HG03064 (cell line): ENCODE results near the gene BAZ2B.
"Not testable (repeated sequence)": the region's sequence is repeated elsewhere in the genome, so short reads cannot be mapped to it uniquely, and the experiment has no call there.

Source experiments
- ATAC-seq: cut with Tn5 transposase; IDR thresholded peaks from one replicate; pipeline ENCODE4 v1.9.1; 2021; ENCODE audit warnings: low read depth; ENCODE audit not compliant: unreplicated experiment

The BAZ2B gene, protein sequence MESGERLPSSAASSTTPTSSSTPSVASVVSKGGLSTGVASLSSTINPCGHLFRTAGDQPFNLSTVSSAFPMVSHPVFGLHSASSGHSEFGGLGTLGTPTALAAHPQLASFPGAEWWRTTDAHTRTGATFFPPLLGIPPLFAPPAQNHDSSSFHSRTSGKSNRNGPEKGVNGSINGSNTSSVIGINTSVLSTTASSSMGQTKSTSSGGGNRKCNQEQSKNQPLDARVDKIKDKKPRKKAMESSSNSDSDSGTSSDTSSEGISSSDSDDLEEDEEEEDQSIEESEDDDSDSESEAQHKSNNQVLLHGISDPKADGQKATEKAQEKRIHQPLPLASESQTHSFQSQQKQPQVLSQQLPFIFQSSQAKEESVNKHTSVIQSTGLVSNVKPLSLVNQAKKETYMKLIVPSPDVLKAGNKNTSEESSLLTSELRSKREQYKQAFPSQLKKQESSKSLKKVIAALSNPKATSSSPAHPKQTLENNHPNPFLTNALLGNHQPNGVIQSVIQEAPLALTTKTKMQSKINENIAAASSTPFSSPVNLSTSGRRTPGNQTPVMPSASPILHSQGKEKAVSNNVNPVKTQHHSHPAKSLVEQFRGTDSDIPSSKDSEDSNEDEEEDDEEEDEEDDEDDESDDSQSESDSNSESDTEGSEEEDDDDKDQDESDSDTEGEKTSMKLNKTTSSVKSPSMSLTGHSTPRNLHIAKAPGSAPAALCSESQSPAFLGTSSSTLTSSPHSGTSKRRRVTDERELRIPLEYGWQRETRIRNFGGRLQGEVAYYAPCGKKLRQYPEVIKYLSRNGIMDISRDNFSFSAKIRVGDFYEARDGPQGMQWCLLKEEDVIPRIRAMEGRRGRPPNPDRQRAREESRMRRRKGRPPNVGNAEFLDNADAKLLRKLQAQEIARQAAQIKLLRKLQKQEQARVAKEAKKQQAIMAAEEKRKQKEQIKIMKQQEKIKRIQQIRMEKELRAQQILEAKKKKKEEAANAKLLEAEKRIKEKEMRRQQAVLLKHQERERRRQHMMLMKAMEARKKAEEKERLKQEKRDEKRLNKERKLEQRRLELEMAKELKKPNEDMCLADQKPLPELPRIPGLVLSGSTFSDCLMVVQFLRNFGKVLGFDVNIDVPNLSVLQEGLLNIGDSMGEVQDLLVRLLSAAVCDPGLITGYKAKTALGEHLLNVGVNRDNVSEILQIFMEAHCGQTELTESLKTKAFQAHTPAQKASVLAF (N-terminal part only)

DNA sequence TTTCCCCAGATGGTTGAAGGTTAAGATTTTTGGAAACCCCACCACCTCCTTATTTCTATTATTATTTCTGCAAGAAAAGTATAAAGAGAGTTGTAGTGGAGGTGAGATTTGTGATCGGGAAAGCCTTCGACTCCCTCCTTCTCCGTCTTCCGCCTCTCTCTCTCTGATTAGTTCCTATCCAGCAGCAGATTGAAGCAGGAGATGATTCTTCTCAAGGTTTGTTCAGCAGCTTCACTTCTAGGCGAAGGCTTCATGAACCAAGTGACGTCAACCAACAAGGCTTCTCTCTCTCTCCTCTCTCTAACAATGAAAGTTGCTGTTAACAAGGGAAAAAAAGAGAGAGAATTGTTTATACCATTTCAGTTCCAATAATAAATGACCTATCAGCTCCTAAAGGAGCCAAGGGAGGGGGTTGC, at the start of gene BAZ2B:
Gene BAZ2B, minus strand, starts transcription at position 263 of the 416 bp plus-strand sequence. CDS start 137,829 bp downstream, outside the sequence.
- no peak for ATAC-seq

DNA sequence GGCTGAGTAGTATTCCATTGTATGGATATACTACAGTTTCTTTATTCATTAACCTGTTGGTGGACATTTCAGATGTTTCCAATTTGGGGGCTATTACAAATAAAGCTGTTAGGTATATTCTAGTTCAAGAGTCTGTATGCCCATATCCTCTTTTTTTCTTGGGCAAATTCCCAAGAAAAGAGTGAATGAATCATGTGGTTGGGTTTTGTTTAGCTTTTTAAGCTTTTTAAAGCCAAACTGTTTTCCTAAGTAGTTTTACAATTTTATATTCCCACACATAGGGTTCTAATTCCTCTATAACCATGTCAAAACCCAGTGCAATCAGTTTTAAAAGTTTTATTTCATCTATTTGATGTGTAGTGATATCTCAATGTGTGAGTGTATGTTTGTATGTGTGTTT, 44.9 kb upstream of the BAZ2B start:
- ATAC-seq = no peak

DNA sequence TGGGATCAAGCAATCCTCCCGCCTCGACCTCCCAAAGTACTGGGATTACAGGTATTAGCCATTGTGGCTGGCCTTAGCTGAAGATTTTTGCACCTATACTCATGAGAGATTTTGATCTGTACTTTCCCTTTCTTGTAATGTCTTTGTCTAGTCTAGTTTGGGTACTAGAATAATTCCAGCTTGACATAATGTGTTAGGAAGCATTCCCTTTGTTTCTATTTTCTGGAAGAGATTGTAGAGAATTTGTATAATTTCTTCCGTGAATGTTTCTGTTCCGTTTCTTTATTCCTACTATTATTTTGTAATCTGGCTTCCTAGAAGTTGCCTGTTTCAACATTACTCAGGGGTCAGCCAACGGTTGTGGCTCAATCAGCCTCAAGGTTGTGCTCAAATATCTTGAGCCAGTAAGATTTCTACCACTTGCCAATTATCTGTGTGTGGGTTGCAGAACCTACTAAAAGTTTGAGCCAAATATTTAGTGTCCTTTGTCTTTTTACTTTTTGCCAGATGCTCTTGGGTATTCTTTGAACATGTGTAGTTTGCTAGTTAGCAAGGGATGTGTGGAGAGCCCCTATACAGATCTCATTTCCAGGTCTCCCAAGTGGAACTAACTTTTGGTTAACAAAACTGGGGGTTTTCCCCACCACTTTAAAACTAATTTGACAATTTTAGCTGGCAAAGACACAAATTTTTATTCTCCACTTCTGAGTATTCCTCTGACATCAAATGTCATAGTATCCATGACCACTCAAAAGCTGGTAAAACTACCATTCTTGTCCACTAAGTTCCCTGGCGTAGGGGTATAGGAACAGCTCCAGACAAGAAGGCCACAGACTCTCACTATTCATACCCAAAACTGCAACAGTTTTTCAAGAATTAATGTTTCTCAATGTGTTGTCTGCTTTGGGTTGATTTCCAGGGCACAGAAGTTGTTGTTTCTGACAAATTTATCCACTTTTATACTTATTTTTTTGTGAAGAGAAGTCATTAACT, 42.8 kb upstream of the BAZ2B start:
- no peak for ATAC-seq

DNA sequence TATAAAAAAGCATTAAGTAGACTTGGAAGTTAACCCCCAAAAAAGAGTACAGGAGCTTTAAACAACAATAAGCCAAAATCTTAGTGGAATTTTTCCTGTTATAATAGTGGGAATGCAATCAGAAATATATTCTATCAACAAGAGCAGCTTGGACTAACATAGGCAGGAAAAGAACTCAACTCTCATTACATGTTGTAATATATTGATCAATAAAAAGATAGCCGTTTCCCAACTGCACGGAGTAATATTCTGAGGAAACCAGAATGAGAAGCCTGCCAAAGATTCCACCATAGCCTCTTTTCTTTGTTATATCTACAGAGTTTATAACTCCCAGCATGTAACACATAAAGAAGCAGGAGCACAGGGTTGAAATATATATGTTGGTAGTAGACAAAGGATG, 37.6 kb upstream of the BAZ2B start:
- no peak for ATAC-seq

DNA sequence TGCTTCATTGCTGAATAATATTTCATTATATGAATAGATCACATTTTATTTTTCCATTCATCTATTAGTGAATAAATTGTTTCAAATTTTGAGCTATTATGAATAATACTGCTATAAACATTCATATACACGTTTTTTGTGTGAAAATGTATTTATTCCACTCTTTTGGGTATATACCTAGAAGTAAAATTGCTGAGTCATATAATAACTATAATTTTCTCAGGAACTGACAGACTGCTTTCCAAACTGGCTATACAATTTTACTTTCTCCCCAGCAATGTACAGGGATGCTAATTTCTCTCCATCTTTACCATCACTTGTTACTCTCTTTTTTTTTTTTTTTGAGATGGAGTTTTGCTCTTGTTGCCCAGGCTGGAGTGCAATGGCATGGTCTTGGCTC, 35.5 kb upstream of the BAZ2B start:
- ATAC-seq = no peak

DNA sequence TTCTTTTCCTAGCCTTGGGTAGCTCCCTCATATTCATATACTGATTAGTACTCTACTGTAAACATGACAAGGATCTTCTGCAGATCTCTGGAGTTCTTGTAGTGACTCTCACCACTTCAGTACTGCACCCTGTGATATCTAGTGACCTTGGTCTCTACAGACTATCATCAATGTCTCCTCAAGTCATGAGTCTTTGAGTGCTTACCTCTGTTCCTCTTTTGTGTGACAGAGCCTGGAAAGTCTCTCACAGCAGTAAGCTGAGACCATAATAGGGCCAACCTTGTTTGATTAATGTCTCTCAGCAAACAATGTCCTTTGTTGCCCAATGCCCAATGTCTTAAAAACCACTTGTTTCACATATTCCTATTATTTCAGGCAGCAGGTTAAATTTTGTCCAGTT, 34.2 kb upstream of the BAZ2B start:
- no peak for ATAC-seq

DNA sequence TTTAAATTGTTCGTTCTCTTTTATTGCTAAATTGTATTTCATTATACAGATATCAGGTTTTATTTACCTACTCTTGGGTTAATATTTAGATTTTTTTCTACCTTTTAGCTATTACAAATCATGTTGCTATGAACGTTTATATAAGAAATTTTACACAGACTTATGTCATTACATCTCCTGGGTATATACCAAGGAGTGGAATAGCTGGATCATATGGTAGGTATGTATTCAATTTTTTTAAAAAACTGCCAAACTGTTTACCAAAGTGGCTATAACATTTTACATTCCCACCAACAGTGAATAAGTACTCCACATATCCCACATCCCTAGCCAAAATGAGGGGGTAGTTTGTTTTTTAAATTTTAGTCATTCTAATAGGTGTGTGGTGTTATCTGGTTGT, 32.3 kb upstream of the BAZ2B start:
- ATAC-seq = no peak

DNA sequence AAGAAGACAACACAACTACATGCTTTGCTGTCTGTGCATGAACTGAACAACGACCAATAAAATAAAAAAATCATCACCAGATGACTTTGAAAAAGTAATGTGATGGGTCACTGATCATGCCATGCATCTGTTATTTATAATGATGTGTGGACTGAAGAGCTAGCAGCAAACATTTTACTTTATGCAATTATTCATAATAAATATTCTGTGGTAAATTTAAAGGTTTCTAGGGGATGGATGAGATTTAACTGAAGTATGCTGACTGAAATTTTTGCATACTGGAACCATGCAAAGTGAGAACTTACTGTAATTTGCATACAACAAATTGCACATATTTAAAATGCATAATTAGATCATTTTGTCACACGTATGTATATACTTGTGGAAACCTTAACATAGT, 31.3 kb upstream of the BAZ2B start:
- no peak for ATAC-seq

DNA sequence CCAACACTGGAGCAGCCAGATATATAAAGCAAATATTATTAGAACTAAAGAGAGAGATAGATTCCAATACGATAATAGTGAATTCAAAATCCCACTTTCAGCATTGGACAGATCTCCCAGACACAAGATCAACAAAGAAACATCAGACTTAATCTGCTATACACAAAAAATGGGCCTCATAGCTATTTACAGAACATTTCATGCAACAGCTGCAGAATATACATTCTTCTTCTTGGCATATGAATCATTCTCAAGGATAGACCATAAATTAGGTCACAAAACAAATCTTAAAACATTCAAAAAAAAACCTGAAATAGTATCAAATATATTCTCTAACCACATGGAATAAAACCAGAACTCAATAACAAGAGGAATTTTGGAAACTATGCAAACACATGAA, 23.8 kb upstream of the BAZ2B start:
- ATAC-seq = no peak

DNA sequence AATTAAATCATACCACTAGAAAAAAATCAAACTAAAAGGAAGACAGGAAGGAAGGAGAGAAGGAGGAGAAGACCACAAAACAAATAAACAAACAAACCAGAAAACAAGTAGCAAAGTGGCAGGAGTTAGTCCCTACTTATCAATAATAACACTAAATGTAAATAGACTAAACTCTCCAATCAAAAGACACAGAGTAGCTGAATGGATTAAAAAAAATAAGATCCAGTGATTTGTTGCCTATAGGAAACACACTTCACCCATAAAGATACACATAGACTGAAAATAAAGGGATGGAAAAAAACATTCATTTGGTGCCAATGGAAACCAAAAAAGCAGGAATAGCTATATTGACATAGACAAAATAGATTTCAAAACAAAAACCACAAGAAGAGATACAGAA, 23.4 kb upstream of the BAZ2B start:
- no peak for ATAC-seq

DNA sequence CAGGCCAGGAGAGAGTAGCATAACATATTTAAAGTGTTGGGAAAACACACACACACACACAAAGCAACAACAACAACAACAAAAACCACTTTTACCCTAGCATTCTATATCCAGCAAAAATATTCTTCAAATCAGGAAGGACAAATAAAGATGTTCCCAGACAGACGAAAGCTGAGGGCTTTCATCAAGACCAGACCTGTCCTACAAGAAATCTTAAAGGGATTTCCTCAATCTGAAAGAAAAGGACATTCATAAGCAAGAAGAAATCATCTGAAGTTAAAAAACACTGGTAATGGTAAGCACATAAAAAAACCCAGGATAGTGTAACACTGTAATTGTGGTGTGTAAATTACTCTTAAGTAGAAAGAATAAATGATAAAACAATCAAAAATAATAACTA, 22.7 kb upstream of the BAZ2B start:
- ATAC-seq = no peak

DNA sequence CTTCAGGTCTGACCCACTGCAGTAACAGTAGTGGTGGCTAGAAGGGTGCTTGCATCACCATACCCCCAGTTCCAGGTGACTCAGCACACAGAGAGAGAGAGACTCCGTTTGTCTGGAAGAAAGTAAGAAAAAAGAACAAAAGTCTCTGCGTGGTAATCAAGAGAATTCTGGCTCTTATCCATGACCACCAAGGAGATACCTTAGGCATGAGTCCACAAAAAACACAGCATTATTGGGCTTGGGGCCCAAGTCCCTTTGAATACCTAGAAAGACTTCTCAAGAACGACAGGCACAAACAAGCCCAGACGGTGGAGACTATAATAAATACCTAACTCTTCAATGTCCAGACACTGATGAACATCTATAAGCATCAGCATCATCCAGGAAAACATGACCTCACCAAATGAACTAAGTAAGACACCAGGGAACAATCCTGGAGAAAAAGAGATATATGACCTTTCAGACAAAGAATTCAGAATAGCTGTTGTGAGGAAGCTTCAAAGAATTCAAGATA, 21.7 kb upstream of the BAZ2B start:
- ATAC-seq = no peak

DNA sequence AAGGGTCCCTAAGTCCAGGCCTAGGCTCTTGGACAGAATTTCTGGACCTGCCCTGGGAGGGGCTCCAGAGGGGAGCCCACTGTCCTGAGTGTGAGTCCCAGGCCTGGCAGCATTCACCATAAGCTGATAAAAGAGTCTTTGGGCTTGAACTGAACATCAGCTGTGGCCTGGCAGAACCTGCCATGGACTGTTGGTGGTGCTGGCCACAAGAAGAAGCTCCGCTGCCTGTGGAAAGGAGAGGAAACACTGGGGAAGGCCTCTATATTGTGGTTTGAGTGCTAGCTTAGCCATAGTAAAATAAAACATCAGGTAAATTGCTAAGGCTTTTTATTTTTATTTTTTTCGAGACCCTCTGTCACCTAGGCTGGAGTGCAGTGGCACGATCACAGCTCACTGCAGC, 20.9 kb upstream of the BAZ2B start:
- ATAC-seq = no peak

DNA sequence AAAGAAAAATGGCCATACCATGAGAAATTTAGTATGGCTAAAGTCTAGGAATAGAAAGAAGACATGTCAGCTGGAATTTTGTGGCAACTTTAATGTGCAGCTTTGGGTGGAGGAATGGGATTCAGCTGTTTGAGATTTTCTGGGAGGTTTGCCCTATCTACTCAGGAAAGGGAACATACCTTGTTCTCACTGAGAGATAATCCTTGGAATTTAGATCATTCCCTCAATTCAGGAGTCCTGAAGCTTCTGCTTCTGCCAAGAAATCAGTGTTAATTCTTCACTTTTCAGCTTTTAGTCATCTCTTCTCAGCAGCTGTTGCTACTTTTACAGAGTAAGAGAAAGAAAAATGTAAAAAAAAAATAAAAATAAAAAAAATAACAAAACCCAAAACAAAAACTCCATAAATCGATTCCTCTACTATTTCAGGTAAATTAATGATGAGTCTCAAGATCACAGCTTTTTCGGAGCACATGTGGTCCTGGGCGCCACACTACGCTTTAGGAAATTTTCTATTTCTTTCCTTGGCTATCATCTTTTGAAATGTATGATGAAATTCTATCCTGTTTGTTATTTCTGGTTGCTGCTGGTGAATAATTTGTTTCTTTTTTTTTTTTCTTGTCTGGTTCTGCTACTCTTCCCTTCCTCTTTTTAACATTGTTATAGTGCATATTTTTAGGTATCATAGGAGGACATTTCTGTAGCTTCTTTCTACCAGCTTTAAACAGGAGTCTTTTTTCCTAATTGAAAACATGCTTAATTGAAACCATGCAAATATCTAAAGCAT, 18.9 kb upstream of the BAZ2B start:
- ATAC-seq = no peak

DNA sequence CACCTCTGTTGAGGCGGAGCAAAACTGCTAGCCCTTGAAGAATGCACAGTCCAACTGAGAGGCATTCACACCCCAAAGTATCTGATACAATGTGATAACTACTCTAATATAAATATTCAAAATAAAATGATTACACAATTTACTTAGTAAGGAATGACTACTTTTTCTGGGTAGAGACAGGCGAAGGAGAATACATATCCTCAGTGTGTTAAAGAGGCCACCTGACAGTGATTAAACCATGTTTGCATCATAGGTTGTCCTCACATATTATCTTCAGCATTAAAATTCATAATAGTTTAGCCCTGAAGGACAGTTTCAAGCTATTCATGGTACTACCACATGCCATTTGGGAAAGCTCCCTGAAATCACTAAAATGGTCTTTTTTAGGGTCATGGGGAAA, 16.9 kb upstream of the BAZ2B start:
- ATAC-seq = no peak

DNA sequence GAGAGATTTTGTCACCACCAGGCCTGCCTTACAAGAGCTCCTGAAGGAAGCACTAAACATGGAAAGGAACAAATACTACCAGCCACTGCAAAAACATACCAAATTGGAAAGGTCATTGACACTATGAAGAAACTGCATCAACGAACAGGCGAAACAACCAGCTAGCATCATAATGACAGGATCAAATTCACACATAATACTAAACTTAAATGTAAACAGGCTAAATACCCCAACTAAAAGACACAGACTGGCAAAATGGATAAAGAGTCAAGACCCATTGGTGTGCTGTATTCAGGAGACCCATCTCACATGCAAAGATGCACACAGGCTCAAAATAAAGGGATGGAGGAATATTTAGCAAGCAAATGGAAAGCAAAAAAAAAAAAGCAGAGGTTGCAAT, 9.3 kb upstream of the BAZ2B start:
- not testable (repeated sequence) for ATAC-seq

DNA sequence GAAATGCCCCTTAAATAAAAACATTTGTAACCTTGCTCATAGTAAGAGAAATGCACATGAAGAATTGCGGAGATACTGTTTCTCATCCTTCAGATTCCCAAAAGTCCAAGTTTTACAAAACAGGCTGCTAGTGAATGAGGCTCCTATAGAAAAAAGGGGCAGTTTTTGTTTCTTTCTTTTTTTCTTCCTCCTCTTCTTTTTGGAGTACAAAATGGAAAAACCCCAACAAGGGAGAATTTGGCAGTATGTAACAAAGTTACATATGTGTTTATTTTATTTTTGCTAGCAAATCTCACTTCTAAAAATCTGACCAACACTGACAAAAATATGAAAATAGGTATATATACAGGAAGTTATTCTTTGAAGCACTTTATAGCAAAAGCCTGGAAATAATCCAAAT, 7.1 kb upstream of the BAZ2B start:
- no peak for ATAC-seq

DNA sequence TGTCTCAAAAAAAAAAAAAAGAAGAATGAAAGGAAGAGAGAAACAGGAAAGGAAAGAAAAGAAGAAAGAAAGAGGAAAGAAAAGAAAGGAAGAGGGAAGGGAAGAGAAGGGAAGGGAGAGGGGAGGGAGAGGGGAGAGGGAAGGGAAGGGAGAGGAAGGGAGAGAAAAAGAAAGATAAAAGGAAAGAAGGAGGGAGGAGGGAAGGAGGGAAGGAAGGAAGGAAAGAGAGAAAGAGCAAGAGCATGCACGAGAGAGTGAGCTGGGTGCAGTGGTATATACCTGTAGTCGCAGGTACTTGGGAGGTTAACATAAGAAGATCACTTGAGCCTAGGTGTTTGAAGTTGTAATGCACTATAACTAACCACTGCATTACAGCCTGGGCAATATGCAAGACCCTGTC, 6.6 kb upstream of the BAZ2B start:
- no peak for ATAC-seq

DNA sequence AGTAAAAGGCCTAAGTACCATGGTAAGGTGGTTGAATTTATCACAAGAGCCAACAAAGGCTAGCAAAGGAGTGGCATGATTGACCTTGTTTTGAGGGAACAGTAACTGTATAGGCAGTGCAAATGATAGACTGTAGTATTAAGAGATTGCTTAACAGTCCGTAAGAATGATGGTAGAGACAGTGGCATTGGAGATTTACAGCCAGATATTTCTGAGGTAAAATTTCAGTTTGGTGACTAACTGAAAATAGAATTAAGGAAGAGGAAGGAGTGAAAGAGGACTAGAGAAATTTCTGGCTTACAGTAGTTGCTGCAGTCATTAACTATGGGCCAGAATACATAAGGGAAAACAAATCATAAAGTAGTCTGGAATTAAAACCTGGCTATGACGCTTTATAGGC, 4.4 kb upstream of the BAZ2B start:
- no peak for ATAC-seq
